Measurements from ENCODE around the gene PDZD2. TPM values are rescaled to one million over a fixed set of nuclear protein-coding genes. Genes with fewer than 3 reads are reported as not detected.

The PDZD2 gene
- total RNA-seq, 1 donor from 2014 or later: 42.7 TPM

DNA sequence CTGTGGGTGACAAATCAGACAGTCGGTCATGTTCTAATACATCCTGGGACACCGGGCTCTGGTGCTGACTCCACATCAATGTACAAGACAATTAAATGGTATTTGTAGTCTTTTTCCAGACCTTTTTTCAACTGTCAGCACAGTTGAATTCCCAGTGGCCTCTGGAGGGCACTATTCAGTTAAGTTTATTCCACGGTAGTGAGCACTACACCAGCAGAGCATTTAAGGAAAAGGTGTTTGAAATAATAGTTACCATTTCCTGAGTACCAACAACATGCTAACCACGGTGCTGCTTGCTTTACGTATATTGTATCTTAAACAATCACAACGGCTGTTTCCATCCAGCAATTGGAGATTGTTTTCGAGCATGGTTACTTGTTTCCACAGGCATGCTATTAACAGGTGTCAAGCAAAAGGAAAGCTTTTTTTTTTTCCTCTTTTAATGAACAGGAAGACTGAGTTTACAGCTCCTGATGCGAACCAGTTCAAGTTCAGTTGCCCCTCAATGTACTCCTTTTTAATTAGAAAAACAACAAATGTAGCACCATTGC lies 186.7 kb downstream of the PDZD2 start:
- intact Hi-C loops (cut with DNase I): loop anchor here (5.0 kb wide), 1 partner anchor 252 kb away; no protein-coding TSS in a partner anchor
- Histone ChIP-seq H3K9me3 (peaks cover 2% of the 10 kb centered on the region), H3K4me1 (no peaks in the 10 kb centered on the region), H3K27ac (no peak overlapping the region), H3K4me3 (no peak overlapping the region), H3K27me3 (no peaks in the 10 kb centered on the region), H3K36me3 (no peaks in the 10 kb centered on the region)
- TF ChIP-seq CTCF (IDR thresholded peaks at IDR 0.05): peak; percentile 19 to 72 (median 42)
- peak in 1 of 2 donors; percentile 11 for TF ChIP-seq POLR2AphosphoS5 (IDR thresholded peaks at IDR 0.05; ENCODE audit: insufficient read depth in 1 of 2, low read depth in 1 of 2)
- TF ChIP-seq POLR2A (IDR thresholded peaks at IDR 0.05): no peak
- DNase-seq (ENCODE audit: extremely low spot score in 2 of 2): no peak

DNA sequence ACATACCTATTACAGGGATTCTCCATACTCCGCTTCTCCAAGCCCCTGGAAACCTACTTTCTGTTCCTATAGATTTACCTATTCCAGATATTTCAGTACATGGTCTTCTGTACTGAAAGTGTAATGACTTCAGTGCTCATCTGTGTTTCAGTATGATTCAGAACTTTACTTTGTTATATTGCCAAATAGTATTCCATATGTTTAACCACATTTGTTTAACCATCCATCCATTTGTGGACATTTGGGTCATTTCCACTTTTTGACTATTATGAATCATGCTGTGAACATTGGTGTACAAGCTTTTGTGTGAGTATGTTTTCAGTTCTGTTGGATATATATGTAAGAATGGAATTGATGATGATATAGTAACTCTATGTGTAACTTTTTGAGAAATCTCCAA lies 188.9 kb downstream of the PDZD2 start:
- intact Hi-C loops (cut with DNase I): loop anchor here (5.0 kb wide), 1 partner anchor 249 kb away; no protein-coding TSS in a partner anchor
- peaks cover 2% of the 10 kb centered on the region for H3K9me3 ChIP-seq
- H3K27ac ChIP-seq: no peak overlapping the region
- no peaks in the 10 kb centered on the region for H3K36me3 ChIP-seq
- no peak for DNase-seq (ENCODE audit: extremely low spot score in 2 of 2)
- no peak for TF ChIP-seq POLR2A (IDR thresholded peaks at IDR 0.05)
- TF ChIP-seq POLR2AphosphoS5 (IDR thresholded peaks at IDR 0.05; ENCODE audit: insufficient read depth in 1 of 2, low read depth in 1 of 2): no peak
- no peak for TF ChIP-seq CTCF (IDR thresholded peaks at IDR 0.05)
- H3K4me3 ChIP-seq: no peak overlapping the region
- H3K27me3 ChIP-seq: no peaks in the 10 kb centered on the region
- H3K4me1 ChIP-seq: no peaks in the 10 kb centered on the region

- Histone ChIP-seq H3K4me1 (no peaks in the 10 kb centered on the region), H3K4me3 (no peak overlapping the region), H3K27me3 (no peaks in the 10 kb centered on the region), H3K9me3 (peaks cover 2% of the 10 kb centered on the region), H3K27ac (no peak overlapping the region), H3K36me3 (no peaks in the 10 kb centered on the region)
- intact Hi-C loops (cut with DNase I): no loop called here
- DNase-seq (ENCODE audit: extremely low spot score in 2 of 2): no peak
- no peak for TF ChIP-seq POLR2AphosphoS5 (IDR thresholded peaks at IDR 0.05; ENCODE audit: insufficient read depth in 1 of 2, low read depth in 1 of 2)
- TF ChIP-seq CTCF (IDR thresholded peaks at IDR 0.05): no peak
- no peak for TF ChIP-seq POLR2A (IDR thresholded peaks at IDR 0.05)
These were observed 194.0 kb downstream of the PDZD2 start for GRCh38 chr5:31832966-31833365.

DNA sequence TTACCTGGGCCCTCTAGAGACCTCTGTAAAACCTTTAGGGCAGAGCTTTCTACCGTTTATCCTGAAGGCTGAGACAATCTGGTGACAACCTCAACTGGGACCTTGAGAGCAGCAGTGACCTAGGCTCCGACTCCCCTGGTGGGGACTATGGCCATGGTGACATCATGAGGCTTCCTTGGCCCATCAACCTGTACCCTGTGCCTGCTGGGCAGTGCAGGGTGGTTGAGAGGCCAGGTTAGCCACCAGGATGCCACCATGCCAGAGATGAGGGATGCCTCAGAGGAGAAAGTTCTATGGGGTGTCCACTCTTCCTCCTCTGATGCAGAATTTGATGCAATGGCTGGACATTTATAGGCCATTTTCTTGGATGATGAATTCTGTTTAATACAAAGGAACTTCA lies 194.8 kb downstream of the PDZD2 start:
- Histone ChIP-seq H3K4me3 (no peak overlapping the region), H3K27ac (no peak overlapping the region), H3K36me3 (no peaks in the 10 kb centered on the region), H3K9me3 (peaks cover 2% of the 10 kb centered on the region), H3K27me3 (no peaks in the 10 kb centered on the region), H3K4me1 (no peaks in the 10 kb centered on the region)
- intact Hi-C loops (cut with DNase I): no loop called here
- TF ChIP-seq POLR2A (IDR thresholded peaks at IDR 0.05) (no peak), CTCF (IDR thresholded peaks at IDR 0.05) (no peak), POLR2AphosphoS5 (IDR thresholded peaks at IDR 0.05; ENCODE audit: insufficient read depth in 1 of 2, low read depth in 1 of 2) (no peak)
- no peak for DNase-seq (ENCODE audit: extremely low spot score in 2 of 2)

GRCh38 chr5:31844622-31845345 lies 205.9 kb downstream of the PDZD2 start:
- intact Hi-C loops (cut with DNase I): no loop called here
- no peak for DNase-seq (ENCODE audit: extremely low spot score in 2 of 2)
- H3K27me3 ChIP-seq: no peaks in the 10 kb centered on the region
- no peaks in the 10 kb centered on the region for H3K9me3 ChIP-seq
- TF ChIP-seq POLR2AphosphoS5 (IDR thresholded peaks at IDR 0.05; ENCODE audit: insufficient read depth in 1 of 2, low read depth in 1 of 2): no peak
- no peak for TF ChIP-seq POLR2A (IDR thresholded peaks at IDR 0.05)
- TF ChIP-seq CTCF (IDR thresholded peaks at IDR 0.05): no peak
- no peaks in the 10 kb centered on the region for H3K4me1 ChIP-seq
- H3K4me3 ChIP-seq: no peak overlapping the region
- no peak overlapping the region for H3K27ac ChIP-seq
- H3K36me3 ChIP-seq: no peaks in the 10 kb centered on the region

All from vagina (tissue), 2 donors.